ENCODE results near the gene ZC3H18. TPM values are rescaled to one million over a fixed set of nuclear protein-coding genes. Genes with fewer than 3 reads are reported as not detected.

The ZC3H18 gene
- total RNA-seq, 1 donor from 2014 or later, result 50.2 TPM

DNA sequence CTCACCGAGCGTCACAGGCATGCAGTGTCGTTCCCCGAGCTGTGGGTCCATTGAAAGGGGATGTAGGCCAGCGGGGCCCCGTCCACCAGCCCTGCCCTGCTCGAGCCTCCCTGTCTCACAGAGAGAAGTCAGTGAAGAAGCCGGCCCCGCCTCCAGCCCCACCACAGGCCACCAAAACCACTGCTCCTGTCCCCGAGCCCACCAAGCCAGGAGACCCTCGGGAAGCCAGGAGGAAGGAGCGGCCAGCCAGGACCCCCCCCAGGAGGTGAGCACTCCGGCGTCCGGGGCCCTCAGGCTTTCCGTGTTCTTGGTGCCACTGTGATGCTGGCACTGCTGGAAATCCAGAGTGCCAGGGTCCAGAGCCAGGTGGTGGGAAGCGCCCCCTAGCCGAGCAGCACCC, 54.3 kb downstream of the ZC3H18 start:
- Mint-ChIP-seq H3K36me3 (ENCODE audit: unreplicated experiment) (peaks cover 18% of the 10 kb centered on the region), H3K9me3 (ENCODE audit: unreplicated experiment) (no peaks in the 10 kb centered on the region), H3K4me3 (ENCODE audit: unreplicated experiment) (no peak overlapping the region), H3K27ac (ENCODE audit: unreplicated experiment) (no peak overlapping the region), H3K4me1 (ENCODE audit: unreplicated experiment) (no peaks in the 10 kb centered on the region), H3K27me3 (ENCODE audit: unreplicated experiment) (no peaks in the 10 kb centered on the region)
- TF ChIP-seq CTCF (IDR thresholded peaks at IDR 0.05), result no peak
- no peak for DNase-seq (ENCODE audit: extremely low spot score, unreplicated experiment)

DNA sequence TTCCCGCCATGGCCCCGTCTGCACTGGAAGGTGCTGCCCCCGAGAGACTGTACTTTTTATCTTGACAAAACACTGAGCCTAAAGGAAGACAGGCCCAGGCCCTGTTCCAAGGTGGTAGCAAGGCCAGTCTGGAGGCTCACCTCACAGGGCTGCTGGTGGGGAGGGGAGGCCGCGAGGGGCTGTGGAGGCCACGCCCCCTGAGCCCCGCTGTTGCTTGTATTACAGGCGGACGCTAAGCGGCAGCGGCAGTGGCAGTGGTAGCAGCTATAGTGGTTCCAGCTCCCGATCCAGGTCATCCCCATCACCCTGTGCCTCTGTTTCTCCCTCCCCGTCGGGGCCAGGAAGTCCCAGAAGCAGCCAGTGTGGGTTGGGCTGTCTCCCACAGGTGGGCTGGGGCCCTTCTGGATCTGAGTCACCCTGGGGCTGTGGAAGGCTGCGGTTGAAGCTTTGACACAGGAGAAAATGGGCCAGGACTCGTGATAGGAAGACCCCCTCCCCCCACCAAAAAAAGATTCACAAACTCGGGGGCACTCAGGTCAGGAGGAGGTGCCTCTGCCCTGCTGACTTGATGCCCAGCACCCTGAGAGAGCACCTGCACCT, 54.9 kb downstream of the ZC3H18 start:
- Mint-ChIP-seq H3K4me1 (ENCODE audit: unreplicated experiment) (no peaks in the 10 kb centered on the region), H3K9me3 (ENCODE audit: unreplicated experiment) (no peaks in the 10 kb centered on the region), H3K36me3 (ENCODE audit: unreplicated experiment) (peaks cover 20% of the 10 kb centered on the region)

GRCh38 chr16:88626646-88627045, 56.4 kb downstream of the ZC3H18 start:
- no peak overlapping the region for H3K27ac Mint-ChIP-seq (ENCODE audit: unreplicated experiment)
- H3K36me3 Mint-ChIP-seq (ENCODE audit: unreplicated experiment), result peaks cover 25% of the 10 kb centered on the region
- no peaks in the 10 kb centered on the region for H3K9me3 Mint-ChIP-seq (ENCODE audit: unreplicated experiment)
- no peaks in the 10 kb centered on the region for H3K27me3 Mint-ChIP-seq (ENCODE audit: unreplicated experiment)
- no peak overlapping the region for H3K4me3 Mint-ChIP-seq (ENCODE audit: unreplicated experiment)
- DNase-seq (ENCODE audit: extremely low spot score, unreplicated experiment), result no peak
- no peak for TF ChIP-seq CTCF (IDR thresholded peaks at IDR 0.05)
- H3K4me1 Mint-ChIP-seq (ENCODE audit: unreplicated experiment), result no peaks in the 10 kb centered on the region

More for the DNA sequence above, 54.9 kb downstream of the ZC3H18 start:
- Mint-ChIP-seq H3K27me3 (ENCODE audit: unreplicated experiment) (no peaks in the 10 kb centered on the region), H3K27ac (ENCODE audit: unreplicated experiment) (no peak overlapping the region), H3K4me3 (ENCODE audit: unreplicated experiment) (no peak overlapping the region)
- no peak for DNase-seq (ENCODE audit: extremely low spot score, unreplicated experiment)
- no peak for TF ChIP-seq CTCF (IDR thresholded peaks at IDR 0.05)

DNA sequence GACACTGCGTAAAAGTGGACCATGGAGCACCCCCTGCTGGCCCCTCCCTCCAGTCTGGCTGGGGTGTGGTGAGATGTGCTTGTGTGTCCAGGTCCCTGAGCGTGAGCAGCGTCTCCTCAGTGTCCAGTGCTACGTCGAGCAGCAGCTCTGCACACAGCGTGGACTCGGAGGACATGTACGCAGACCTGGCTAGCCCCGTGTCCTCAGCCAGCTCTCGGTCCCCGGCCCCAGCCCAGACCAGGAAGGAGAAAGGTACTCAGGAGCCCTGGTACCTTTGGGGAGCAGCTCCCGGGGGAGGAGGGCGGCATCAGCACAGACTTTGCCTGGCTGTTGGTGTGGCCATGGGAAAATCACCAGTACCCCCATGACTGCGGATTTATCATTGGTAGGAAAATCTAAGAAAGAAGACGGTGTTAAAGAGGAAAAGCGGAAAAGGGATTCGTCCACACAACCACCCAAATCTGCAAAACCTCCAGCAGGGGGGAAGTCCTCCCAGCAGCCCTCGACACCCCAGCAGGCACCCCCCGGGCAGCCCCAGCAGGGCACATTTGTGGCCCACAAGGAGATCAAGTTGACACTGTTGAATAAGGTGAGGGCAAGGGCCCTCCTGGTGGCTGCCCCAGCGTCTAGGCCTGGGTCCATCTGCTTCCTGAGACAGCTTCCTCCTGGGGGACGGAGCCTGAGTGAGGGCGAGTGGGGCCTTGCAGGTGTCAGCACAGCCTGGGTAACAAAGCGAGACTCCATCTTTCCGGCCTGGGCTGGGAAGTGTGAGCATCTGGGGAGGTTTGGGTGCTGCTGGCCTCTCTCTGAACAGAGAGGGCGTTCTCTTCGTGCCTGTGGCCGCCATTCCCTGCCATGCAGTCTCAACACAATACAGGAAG, 57.6 kb downstream of the ZC3H18 start:
- no peak overlapping the region for H3K4me3 Mint-ChIP-seq (ENCODE audit: unreplicated experiment)

More for the DNA sequence above, 57.6 kb downstream of the ZC3H18 start:
- Mint-ChIP-seq H3K27ac (ENCODE audit: unreplicated experiment) (no peak overlapping the region), H3K36me3 (ENCODE audit: unreplicated experiment) (peaks cover 29% of the 10 kb centered on the region), H3K27me3 (ENCODE audit: unreplicated experiment) (no peaks in the 10 kb centered on the region), H3K4me1 (ENCODE audit: unreplicated experiment) (no peaks in the 10 kb centered on the region), H3K9me3 (ENCODE audit: unreplicated experiment) (no peaks in the 10 kb centered on the region)
- no peak for TF ChIP-seq CTCF (IDR thresholded peaks at IDR 0.05)
- no peak for DNase-seq (ENCODE audit: extremely low spot score, unreplicated experiment)

Measured in osteocyte (in vitro differentiated cells).